Duodenal mucosa (tissue), 2 donors: Measurements from ENCODE around the gene ARL14.

Experiments used
- H3K27ac ChIP-seq: one replicate; pipeline ENCODE4 v1.7.0; 2013; ENCODE audit warnings: low read depth, low read length
- H3K27me3 ChIP-seq, 2 donors: one replicate each; pipeline ENCODE4 v1.7.0; 2013; ENCODE audit warnings: low read length in 2 of 2, control low read depth in 1 of 2; ENCODE audit not compliant: insufficient read depth in 2 of 2, control insufficient read depth in 1 of 2
- H3K36me3 ChIP-seq, 2 donors: one replicate each; pipeline ENCODE4 v1.7.0; 2013; ENCODE audit warnings: low read length in 2 of 2, control low read depth in 1 of 2; ENCODE audit not compliant: insufficient read depth in 2 of 2, control insufficient read depth in 1 of 2
- H3K4me1 ChIP-seq, 2 donors: one replicate each; pipeline ENCODE4 v1.7.0; 2013; ENCODE audit warnings: low read length in 2 of 2, control low read depth in 1 of 2; ENCODE audit not compliant: insufficient read depth in 2 of 2, control insufficient read depth in 1 of 2
- H3K4me3 ChIP-seq, 2 donors: one replicate each; pipeline ENCODE4 v1.7.0; 2013; ENCODE audit warnings: low read length in 2 of 2, low read depth in 1 of 2
- H3K9ac ChIP-seq, 2 donors: one replicate each; pipeline ENCODE4 v1.7.0; 2013; ENCODE audit warnings: low read length in 2 of 2, low read depth in 1 of 2
- H3K9me3 ChIP-seq, 2 donors: one replicate each; pipeline ENCODE4 v1.7.0; 2013; ENCODE audit warnings: low read length in 2 of 2, control low read depth in 1 of 2; ENCODE audit not compliant: control insufficient read depth in 1 of 2

The ARL14 gene

DNA sequence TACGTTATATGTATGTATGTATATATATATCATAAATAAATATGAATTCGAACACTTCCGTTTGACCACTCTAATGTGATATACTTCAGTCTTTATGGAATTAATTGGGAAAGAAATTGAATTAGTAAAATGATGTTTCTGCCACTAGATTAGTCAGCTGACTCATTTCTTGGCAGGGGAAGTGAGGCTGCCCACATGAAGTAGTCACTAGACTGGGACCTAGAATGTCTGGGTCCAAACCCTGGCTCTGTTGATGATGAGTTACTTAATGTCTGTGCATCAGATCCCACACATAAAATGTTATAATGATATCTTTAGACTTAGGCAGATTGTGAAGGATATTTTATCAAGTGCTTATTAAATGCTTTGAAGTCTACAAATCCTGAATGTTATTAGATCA is 27.4 kb upstream of the ARL14 start:
- no peak overlapping the region for H3K4me3 ChIP-seq
- H3K4me1 ChIP-seq: no peaks in the 10 kb centered on the region
- H3K9me3 ChIP-seq: no peaks in the 10 kb centered on the region
- H3K36me3 ChIP-seq: no peaks in the 10 kb centered on the region
- no peaks in the 10 kb centered on the region for H3K27me3 ChIP-seq
- no peak overlapping the region for H3K9ac ChIP-seq
- H3K27ac ChIP-seq: no peak overlapping the region

DNA sequence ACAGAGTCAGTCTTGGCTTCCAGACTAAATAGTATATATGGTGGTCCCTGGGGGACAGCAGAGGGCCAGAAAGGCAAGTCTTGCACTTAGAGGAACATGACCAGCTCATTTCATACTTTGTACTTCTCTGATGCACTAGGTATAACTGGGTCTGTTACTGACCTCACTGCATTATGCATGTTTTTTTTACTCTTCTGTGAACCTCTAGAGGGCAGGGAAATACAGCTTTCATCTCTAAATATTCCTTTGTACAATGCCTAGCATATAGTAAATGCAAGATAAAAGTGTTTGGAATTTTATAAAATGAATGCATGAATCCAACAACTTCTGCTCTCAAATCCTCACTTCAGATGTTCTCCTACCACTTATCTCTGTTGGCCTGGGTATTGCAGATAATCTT is 23.4 kb upstream of the ARL14 start:
- Histone ChIP-seq H3K27ac (no peak overlapping the region), H3K4me3 (no peak overlapping the region), H3K9ac (no peak overlapping the region), H3K9me3 (no peaks in the 10 kb centered on the region), H3K27me3 (no peaks in the 10 kb centered on the region), H3K36me3 (no peaks in the 10 kb centered on the region), H3K4me1 (no peaks in the 10 kb centered on the region)

GRCh38 chr3:160660902-160661301 is 16.1 kb upstream of the ARL14 start:
- no peaks in the 10 kb centered on the region for H3K9me3 ChIP-seq

GRCh38 chr3:160661660-160662059 is 15.3 kb upstream of the ARL14 start:
- H3K9me3 ChIP-seq: no peaks in the 10 kb centered on the region
- H3K27ac ChIP-seq: no peak overlapping the region
- no peak overlapping the region for H3K4me3 ChIP-seq
- no peaks in the 10 kb centered on the region for H3K36me3 ChIP-seq
- peaks cover 11 to 12% of the 10 kb centered on the region in 2 donors for H3K4me1 ChIP-seq
- no peak overlapping the region for H3K9ac ChIP-seq
- H3K27me3 ChIP-seq: no peaks in the 10 kb centered on the region

More at GRCh38 chr3:160660902-160661301, 16.1 kb upstream of the ARL14 start:
- Histone ChIP-seq H3K4me1 (peaks cover 3 to 4% of the 10 kb centered on the region in 2 donors), H3K27me3 (no peaks in the 10 kb centered on the region), H3K4me3 (no peak overlapping the region), H3K27ac (no peak overlapping the region), H3K36me3 (no peaks in the 10 kb centered on the region), H3K9ac (no peak overlapping the region)

- H3K9ac ChIP-seq: no peak overlapping the region
- no peak overlapping the region for H3K27ac ChIP-seq
- no peak overlapping the region for H3K4me3 ChIP-seq
- H3K27me3 ChIP-seq: no peaks in the 10 kb centered on the region
- H3K9me3 ChIP-seq: no peaks in the 10 kb centered on the region
- H3K4me1 ChIP-seq: peaks cover 24 to 29% of the 10 kb centered on the region in 2 donors
- no peaks in the 10 kb centered on the region for H3K36me3 ChIP-seq
Observed at GRCh38 chr3:160665231-160665630, 11.7 kb upstream of the ARL14 start.

DNA sequence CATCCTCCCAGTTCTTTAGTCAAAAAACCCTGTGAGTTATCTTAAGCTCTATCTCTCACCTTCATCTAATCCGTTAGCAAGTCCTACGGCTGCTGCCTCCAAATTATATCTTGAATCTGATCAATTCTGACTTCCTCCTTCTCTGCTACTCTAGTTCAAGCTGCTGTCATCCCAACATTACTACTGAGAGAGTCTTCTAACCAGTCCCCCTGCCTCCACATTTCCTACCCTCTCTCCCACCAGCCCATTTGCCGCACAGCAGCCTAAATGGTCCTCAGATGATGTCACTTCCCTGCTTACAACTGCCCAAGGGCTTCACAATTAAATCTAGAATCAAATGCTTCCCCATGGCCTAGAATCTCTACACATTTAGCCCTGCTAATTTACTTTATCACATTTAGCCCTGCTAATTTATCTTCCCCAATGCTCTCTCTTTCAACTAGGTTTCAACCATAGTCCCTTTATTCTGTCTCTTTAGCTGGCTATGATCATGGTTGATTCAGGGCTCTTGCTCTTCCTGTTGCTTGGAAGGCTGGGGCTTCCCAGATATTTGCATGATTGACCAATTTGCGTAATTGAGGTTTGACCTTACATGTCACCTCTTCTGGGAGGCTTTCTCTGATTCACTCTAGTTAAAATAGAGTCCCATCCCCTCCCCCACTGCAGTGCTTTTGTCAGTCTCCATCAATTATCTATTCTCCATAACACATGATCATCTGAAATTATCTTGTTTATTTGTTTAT is 11.0 kb upstream of the ARL14 start:
- H3K27ac ChIP-seq: no peak overlapping the region
- peaks cover 29 to 31% of the 10 kb centered on the region in 2 donors for H3K4me1 ChIP-seq
- no peaks in the 10 kb centered on the region for H3K27me3 ChIP-seq
- H3K4me3 ChIP-seq: no peak overlapping the region
- H3K9me3 ChIP-seq: no peaks in the 10 kb centered on the region
- H3K36me3 ChIP-seq: no peaks in the 10 kb centered on the region
- H3K9ac ChIP-seq: no peak overlapping the region

DNA sequence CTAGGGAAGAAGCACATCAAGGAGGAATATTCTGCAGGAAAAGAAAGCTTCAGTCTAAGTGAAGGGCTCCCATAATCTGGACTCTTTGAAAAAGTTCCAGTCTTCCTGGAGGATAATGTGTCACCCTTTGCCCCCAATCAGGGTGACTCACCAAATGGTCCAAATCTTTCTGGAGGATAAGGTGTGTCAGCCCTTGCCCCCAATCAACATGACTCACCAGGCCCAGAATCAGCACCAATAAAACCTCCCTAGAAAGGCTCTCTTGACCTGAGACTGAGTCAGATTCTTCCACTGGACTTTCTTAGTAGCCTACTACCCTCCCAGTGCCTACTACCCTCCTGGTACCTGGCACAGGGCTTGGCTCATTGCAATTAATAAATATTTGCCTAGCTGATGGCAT is 9.5 kb upstream of the ARL14 start:
- no peak overlapping the region for H3K9ac ChIP-seq
- H3K4me1 ChIP-seq: peaks cover 29 to 36% of the 10 kb centered on the region in 2 donors
- no peaks in the 10 kb centered on the region for H3K27me3 ChIP-seq
- H3K4me3 ChIP-seq: peak overlapping the region; percentile 11
- no peaks in the 10 kb centered on the region for H3K36me3 ChIP-seq
- H3K27ac ChIP-seq: no peak overlapping the region
- no peaks in the 10 kb centered on the region for H3K9me3 ChIP-seq

- no peak overlapping the region for H3K27ac ChIP-seq
Observed at GRCh38 chr3:160668454-160668853, 8.5 kb upstream of the ARL14 start.

GRCh38 chr3:160671231-160671630 is 5.7 kb upstream of the ARL14 start:
- H3K27me3 ChIP-seq: no peaks in the 10 kb centered on the region
- H3K36me3 ChIP-seq: no peaks in the 10 kb centered on the region
- no peak overlapping the region for H3K9ac ChIP-seq
- H3K4me3 ChIP-seq: no peak overlapping the region
- H3K9me3 ChIP-seq: no peaks in the 10 kb centered on the region
- H3K27ac ChIP-seq: no peak overlapping the region
- H3K4me1 ChIP-seq: peaks cover 31 to 41% of the 10 kb centered on the region in 2 donors

More at GRCh38 chr3:160668454-160668853, 8.5 kb upstream of the ARL14 start:
- H3K4me1 ChIP-seq: peaks cover 29 to 40% of the 10 kb centered on the region in 2 donors
- no peaks in the 10 kb centered on the region for H3K9me3 ChIP-seq
- no peaks in the 10 kb centered on the region for H3K27me3 ChIP-seq
- H3K9ac ChIP-seq: no peak overlapping the region
- no peaks in the 10 kb centered on the region for H3K36me3 ChIP-seq
- no peak overlapping the region for H3K4me3 ChIP-seq

DNA sequence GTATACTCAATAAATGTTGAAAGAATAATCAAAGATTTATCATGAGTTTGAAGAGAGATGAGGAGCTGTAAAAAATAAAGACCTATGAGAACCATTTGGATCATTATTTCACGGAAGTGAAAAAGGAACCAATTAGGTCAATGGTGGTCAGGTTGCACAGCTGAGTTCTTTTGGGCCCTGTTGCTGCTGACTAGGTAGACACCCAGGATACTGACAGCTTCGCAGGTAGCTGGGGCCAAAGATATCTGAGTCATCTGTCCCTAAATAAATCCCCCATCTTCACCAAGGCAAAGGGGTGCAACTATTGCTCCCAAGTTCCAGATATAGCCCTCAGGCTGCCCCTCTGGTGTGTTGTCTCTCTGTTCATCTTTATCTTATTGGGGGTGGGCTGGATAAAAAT is 5.0 kb upstream of the ARL14 start:
- Histone ChIP-seq H3K4me1 (peaks cover 27 to 35% of the 10 kb centered on the region in 2 donors), H3K9ac (no peak overlapping the region), H3K4me3 (no peak overlapping the region), H3K36me3 (no peaks in the 10 kb centered on the region), H3K27ac (no peak overlapping the region), H3K27me3 (no peaks in the 10 kb centered on the region), H3K9me3 (no peaks in the 10 kb centered on the region)
